ENCODE results near the gene PAK4.

- TF ChIP-seq GABPA (IDR thresholded peaks at IDR 0.05; ENCODE audit: low read depth) = no peak
- no peak for TF ChIP-seq POLR2AphosphoS5 (IDR thresholded peaks at IDR 0.05; ENCODE audit: low read length)
- no peak for TF ChIP-seq POLR2A (IDR thresholded peaks at IDR 0.05; ENCODE audit: low read depth, low read length)
- no peak for TF ChIP-seq NKRF (conservative IDR thresholded peaks at IDR 0.05)
- TF ChIP-seq CTCF (IDR thresholded peaks at IDR 0.05 in 2 of 3, conservative IDR thresholded peaks at IDR 0.05 in 1 of 3; ENCODE audit: control insufficient read depth in 2 of 3, extremely low read depth in 1 of 3, insufficient read depth in 1 of 3, low read depth in 3 of 3, low read length in 3 of 3) = no peak
- TF ChIP-seq RAD21 (IDR thresholded peaks at IDR 0.05; ENCODE audit: insufficient read depth, low read depth, low read length) = no peak
- no peak for TF ChIP-seq EP300 (IDR thresholded peaks at IDR 0.05; ENCODE audit: borderline replicate concordance in 1 of 2, control insufficient read depth in 1 of 2, low read depth in 2 of 2, low read length in 2 of 2)
- TF ChIP-seq JUND (IDR thresholded peaks at IDR 0.05; ENCODE audit: low read depth, low read length) = no peak
- no peak for TF ChIP-seq MEF2B (IDR thresholded peaks at IDR 0.05; ENCODE audit: partially characterized antibody, poor library complexity, severe bottlenecking)
- TF ChIP-seq JUNB (IDR thresholded peaks at IDR 0.05) = no peak
- no peak for TF ChIP-seq EZH2 (IDR thresholded peaks at IDR 0.05; ENCODE audit: borderline replicate concordance, control insufficient read depth, low read depth, low read length)
Observed at GRCh38 chr19:39165857-39166256, 40.3 kb downstream of the PAK4 start.
